K562 (cell line): Measurements from ENCODE around the gene DNMBP. TPM values are rescaled to one million over a fixed set of nuclear protein-coding genes. Genes with fewer than 3 reads are reported as not detected.

Experiments
- BRF1 ChIP-seq: IDR thresholded peaks from 3 replicates; pipeline ENCODE4 v1.6.1; 2011; ENCODE audit warnings: borderline replicate concordance, mild to moderate bottlenecking; ENCODE audit not compliant: insufficient read length; ENCODE audit errors: extremely low read depth
- DPF2 ChIP-seq: fragments of 450-650 bp; IDR thresholded peaks from 2 replicates; pipeline ENCODE4 v1.6.1; 2016
- EZH2 ChIP-seq: IDR thresholded peaks from 2 replicates; pipeline ENCODE4 v1.6.1; 2012; ENCODE audit warnings: low read depth, mild to moderate bottlenecking, inconsistent platforms, low read length, borderline replicate concordance
- FOS ChIP-seq: IDR thresholded peaks from 3 replicates; pipeline ENCODE4 v1.6.1; 2011; ENCODE audit not compliant: insufficient read length; ENCODE audit errors: extremely low read depth
- HDAC3 ChIP-seq: fragments of 450-650 bp; IDR thresholded peaks from 2 replicates; pipeline ENCODE4 v1.6.1; 2018; ENCODE audit warnings: borderline replicate concordance, mild to moderate bottlenecking, moderate library complexity; ENCODE audit not compliant: partially characterized antibody
- HNRNPLL ChIP-seq: fragments of 200-400 bp; formaldehyde crosslinking; IDR thresholded peaks from 2 replicates; pipeline ENCODE4 v1.6.1; 2017; ENCODE audit warnings: low read length, low read depth, mild to moderate bottlenecking; ENCODE audit not compliant: poor library complexity, severe bottlenecking
- JUND ChIP-seq, 2 experiments: IDR thresholded peaks; 2 replicates in 1 of 2; 3 replicates in 1 of 2; pipeline ENCODE4 v1.6.1; 2011; ENCODE audit warnings: borderline replicate concordance in 2 of 2, low read depth in 2 of 2, low read length in 2 of 2, improper control_type of control experiment in 1 of 2, missing biosample characterization in 1 of 2, missing genetic modification characterization in 1 of 2, missing genetic modification reagents in 1 of 2
- KAT2B ChIP-seq: IDR thresholded peaks from one replicate; pipeline ENCODE4 v1.6.1; 2012; ENCODE audit warnings: low read depth, mild to moderate bottlenecking, control low read depth, inconsistent platforms, low read length, moderate library complexity
- L3MBTL2 ChIP-seq: fragments of 450-650 bp; IDR thresholded peaks from 2 replicates; pipeline ENCODE4 v1.6.1; 2016; ENCODE audit warnings: mild to moderate bottlenecking, moderate library complexity
- MYC ChIP-seq, 2 experiments: fragments of 250-450 bp in 1 of 2; sonication (Bioruptor Pico) in 1 of 2; IDR thresholded peaks; 2 replicates each; pipeline versions ENCODE4 v1.5.1 to v1.6.1; 2012 to 2021; ENCODE audit warnings: low read depth in 2 of 2, borderline replicate concordance in 1 of 2, improper control_type of control experiment in 1 of 2, low read length in 1 of 2, mild to moderate bottlenecking in 1 of 2, moderate library complexity in 1 of 2
- SIN3B ChIP-seq: fragments of 450-650 bp; IDR thresholded peaks from 2 replicates; pipeline ENCODE4 v1.6.1; 2017; ENCODE audit warnings: low read depth, mild to moderate bottlenecking, moderate library complexity
- SNRNP70 ChIP-seq: fragments of 200-400 bp; formaldehyde crosslinking; optimal IDR thresholded peaks from 2 replicates; pipeline ENCODE3; 2017; ENCODE audit warnings: low read depth, low read length
- SRSF1 ChIP-seq: fragments of 200-400 bp; formaldehyde crosslinking; IDR thresholded peaks from 2 replicates; pipeline ENCODE4 v1.6.1; 2017; ENCODE audit warnings: mild to moderate bottlenecking, low read depth, low read length, moderate library complexity
- ZNF124 ChIP-seq: sonication (generic); formaldehyde crosslinking; IDR thresholded peaks from 2 replicates; pipeline ENCODE4 v1.8.1; 2022; ENCODE audit warnings: missing genetic modification reagents
- ZNF668 ChIP-seq: fragments of 250-450 bp; sonication (Bioruptor Pico); IDR thresholded peaks from 2 replicates; pipeline ENCODE4 v1.8.0; 2022; ENCODE audit warnings: mild to moderate bottlenecking, inconsistent platforms
- polyA plus RNA-seq, 8 experiments: library from polyadenylated mRNA; depleted of rRNA in 4 of 8; stranded (reverse) in 5 of 8; unstranded in 3 of 8; fragments of >200 nt; fragmentation: Nextera tagmentation in 2 of 8; fragmentation: Illumina TruSeq in 1 of 8; extraction: Ambion mirVana in 2 of 8; extraction: Trizol in 1 of 8; gene quantifications; 2 replicates each; pipeline versions ENCODE4 v1.2.1 to v1.2.3, GENCODE V29; 2011 to 2014; ENCODE audit warnings: inconsistent platforms in 1 of 8, missing spikeins in 1 of 8
- total RNA-seq, 7 experiments: library from RNA; depleted of rRNA in 6 of 7; stranded (reverse); fragments of >200 nt in 6 of 7; fragmentation: Illumina TruSeq in 2 of 7; extraction: Trizol in 2 of 7; gene quantifications; 2 replicates each; pipeline versions ENCODE4 v1.2.1 to v1.2.3, GENCODE V29; 2011 to 2021; ENCODE audit warnings: low replicate concordance in 1 of 7
- TF ChIP-seq, protein P1 (sequence below): fragments of 450-650 bp; IDR thresholded peaks from 2 replicates; pipeline ENCODE4 v1.6.1; 2016; ENCODE audit warnings: mild to moderate bottlenecking
- TF ChIP-seq, protein P2 (sequence below), 2 experiments: fragments of 450-650 bp in 1 of 2; sonication (generic) in 1 of 2; formaldehyde crosslinking in 1 of 2; IDR thresholded peaks in 1 of 2; conservative IDR thresholded peaks in 1 of 2; 2 replicates each; pipeline versions ENCODE4 v1.6.1 to v1.8.1; 2016 to 2023; ENCODE audit warnings: mild to moderate bottlenecking in 2 of 2, moderate library complexity in 2 of 2, inconsistent platforms in 1 of 2, missing genetic modification reagents in 1 of 2
- TF ChIP-seq, protein P3 (sequence below), 3 experiments: IDR thresholded peaks in 2 of 3; conservative IDR thresholded peaks in 1 of 3; 2 replicates each; pipeline ENCODE4 v1.5.1; 2011 to 2012; ENCODE audit warnings: low read length in 3 of 3, mild to moderate bottlenecking in 3 of 3, control low read depth in 2 of 3, improper control_type of control experiment in 1 of 3, inconsistent platforms in 1 of 3, low read depth in 1 of 3, mixed read lengths in 1 of 3, moderate library complexity in 1 of 3; ENCODE audit not compliant: insufficient read depth in 2 of 3
- TF ChIP-seq, protein P4 (sequence below): fragments of 250-450 bp; sonication (Bioruptor Pico); IDR thresholded peaks from 2 replicates; pipeline ENCODE4 v1.4.0; 2020; ENCODE audit warnings: mild to moderate bottlenecking, moderate library complexity, borderline replicate concordance

DNMBP gene
- total and polyA plus RNA-seq, 9 of the 15 experiments (the other 6 are each of a cell fraction or from before 2014, with no cell fraction given), result 0.83 to 3.7 (median 2.2) TPM

DNA sequence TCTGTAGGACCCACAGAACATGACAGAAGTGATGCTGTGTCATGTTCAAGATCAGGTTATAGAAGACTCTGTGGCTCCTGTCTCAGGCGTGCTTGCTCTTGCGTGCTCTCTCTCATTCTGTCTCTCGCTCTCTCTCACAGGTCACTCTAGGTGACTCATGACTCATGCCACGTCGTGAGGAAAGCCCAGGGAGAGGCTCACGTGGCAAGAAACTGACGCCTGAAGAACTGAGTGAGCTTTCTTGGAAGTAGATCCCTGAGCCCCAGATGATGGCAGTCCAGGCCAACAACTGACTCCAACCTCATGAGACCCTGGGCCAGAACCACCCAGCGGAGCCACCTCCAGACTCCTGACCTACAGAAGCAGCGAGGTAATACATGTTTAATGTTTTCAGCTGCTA is 103.3 kb downstream of the DNMBP start (continued):
- TF ChIP-seq, protein P1, sequence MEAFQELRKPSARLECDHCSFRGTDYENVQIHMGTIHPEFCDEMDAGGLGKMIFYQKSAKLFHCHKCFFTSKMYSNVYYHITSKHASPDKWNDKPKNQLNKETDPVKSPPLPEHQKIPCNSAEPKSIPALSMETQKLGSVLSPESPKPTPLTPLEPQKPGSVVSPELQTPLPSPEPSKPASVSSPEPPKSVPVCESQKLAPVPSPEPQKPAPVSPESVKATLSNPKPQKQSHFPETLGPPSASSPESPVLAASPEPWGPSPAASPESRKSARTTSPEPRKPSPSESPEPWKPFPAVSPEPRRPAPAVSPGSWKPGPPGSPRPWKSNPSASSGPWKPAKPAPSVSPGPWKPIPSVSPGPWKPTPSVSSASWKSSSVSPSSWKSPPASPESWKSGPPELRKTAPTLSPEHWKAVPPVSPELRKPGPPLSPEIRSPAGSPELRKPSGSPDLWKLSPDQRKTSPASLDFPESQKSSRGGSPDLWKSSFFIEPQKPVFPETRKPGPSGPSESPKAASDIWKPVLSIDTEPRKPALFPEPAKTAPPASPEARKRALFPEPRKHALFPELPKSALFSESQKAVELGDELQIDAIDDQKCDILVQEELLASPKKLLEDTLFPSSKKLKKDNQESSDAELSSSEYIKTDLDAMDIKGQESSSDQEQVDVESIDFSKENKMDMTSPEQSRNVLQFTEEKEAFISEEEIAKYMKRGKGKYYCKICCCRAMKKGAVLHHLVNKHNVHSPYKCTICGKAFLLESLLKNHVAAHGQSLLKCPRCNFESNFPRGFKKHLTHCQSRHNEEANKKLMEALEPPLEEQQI, result no peak
- TF ChIP-seq ZNF124 (CRISPR knock-in tag) (no peak), HDAC3 (no peak), JUND (IDR thresholded peaks at IDR 0.05; ENCODE audit: borderline replicate concordance, low read depth, low read length) (peak; percentile 88), JUND (tag; IDR thresholded peaks at IDR 0.05; ENCODE audit: borderline replicate concordance, low read depth, low read length) (peak; percentile 91; the same call in 2 of the 3 replicates), SRSF1 (no peak), MYC (IDR thresholded peaks at IDR 0.05; ENCODE audit: low read depth, low read length) (peak; percentile 54; the same call in 1 of the 2 replicates), MYC (CRISPR knock-in tag; IDR thresholded peaks at IDR 0.05; ENCODE audit: borderline replicate concordance, low read depth) (no peak), FOS (peak; percentile 15), L3MBTL2 (peak; percentile 73), SIN3B (no peak), EZH2 (no peak), BRF1 (no peak), ZNF668 (CRISPR knock-in tag) (no peak), DPF2 (peak; percentile 40; the same call in 1 of the 2 replicates), KAT2B (no peak), SNRNP70 (no peak), HNRNPLL (no peak)
- TF ChIP-seq, protein P2, sequence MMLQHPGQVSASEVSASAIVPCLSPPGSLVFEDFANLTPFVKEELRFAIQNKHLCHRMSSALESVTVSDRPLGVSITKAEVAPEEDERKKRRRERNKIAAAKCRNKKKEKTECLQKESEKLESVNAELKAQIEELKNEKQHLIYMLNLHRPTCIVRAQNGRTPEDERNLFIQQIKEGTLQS (IDR thresholded peaks at IDR 0.05), result peak; percentile 79
- TF ChIP-seq, protein P2 (CRISPR knock-in tag; conservative IDR thresholded peaks at IDR 0.05), result no peak
- TF ChIP-seq, protein P3, sequence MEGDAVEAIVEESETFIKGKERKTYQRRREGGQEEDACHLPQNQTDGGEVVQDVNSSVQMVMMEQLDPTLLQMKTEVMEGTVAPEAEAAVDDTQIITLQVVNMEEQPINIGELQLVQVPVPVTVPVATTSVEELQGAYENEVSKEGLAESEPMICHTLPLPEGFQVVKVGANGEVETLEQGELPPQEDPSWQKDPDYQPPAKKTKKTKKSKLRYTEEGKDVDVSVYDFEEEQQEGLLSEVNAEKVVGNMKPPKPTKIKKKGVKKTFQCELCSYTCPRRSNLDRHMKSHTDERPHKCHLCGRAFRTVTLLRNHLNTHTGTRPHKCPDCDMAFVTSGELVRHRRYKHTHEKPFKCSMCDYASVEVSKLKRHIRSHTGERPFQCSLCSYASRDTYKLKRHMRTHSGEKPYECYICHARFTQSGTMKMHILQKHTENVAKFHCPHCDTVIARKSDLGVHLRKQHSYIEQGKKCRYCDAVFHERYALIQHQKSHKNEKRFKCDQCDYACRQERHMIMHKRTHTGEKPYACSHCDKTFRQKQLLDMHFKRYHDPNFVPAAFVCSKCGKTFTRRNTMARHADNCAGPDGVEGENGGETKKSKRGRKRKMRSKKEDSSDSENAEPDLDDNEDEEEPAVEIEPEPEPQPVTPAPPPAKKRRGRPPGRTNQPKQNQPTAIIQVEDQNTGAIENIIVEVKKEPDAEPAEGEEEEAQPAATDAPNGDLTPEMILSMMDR (IDR thresholded peaks at IDR 0.05 in 2 of 3, conservative IDR thresholded peaks at IDR 0.05 in 1 of 3; ENCODE audit: insufficient read depth in 2 of 3, low read depth in 1 of 3, low read length in 3 of 3), result peak in 2 of 3 experiments; percentile 21 to 28; a peak in 2 of 6 replicates
- TF ChIP-seq, protein P4, sequence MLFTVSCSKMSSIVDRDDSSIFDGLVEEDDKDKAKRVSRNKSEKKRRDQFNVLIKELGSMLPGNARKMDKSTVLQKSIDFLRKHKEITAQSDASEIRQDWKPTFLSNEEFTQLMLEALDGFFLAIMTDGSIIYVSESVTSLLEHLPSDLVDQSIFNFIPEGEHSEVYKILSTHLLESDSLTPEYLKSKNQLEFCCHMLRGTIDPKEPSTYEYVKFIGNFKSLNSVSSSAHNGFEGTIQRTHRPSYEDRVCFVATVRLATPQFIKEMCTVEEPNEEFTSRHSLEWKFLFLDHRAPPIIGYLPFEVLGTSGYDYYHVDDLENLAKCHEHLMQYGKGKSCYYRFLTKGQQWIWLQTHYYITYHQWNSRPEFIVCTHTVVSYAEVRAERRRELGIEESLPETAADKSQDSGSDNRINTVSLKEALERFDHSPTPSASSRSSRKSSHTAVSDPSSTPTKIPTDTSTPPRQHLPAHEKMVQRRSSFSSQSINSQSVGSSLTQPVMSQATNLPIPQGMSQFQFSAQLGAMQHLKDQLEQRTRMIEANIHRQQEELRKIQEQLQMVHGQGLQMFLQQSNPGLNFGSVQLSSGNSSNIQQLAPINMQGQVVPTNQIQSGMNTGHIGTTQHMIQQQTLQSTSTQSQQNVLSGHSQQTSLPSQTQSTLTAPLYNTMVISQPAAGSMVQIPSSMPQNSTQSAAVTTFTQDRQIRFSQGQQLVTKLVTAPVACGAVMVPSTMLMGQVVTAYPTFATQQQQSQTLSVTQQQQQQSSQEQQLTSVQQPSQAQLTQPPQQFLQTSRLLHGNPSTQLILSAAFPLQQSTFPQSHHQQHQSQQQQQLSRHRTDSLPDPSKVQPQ, result no peak
